ENCODE results near the gene ATP8A1.

DNA sequence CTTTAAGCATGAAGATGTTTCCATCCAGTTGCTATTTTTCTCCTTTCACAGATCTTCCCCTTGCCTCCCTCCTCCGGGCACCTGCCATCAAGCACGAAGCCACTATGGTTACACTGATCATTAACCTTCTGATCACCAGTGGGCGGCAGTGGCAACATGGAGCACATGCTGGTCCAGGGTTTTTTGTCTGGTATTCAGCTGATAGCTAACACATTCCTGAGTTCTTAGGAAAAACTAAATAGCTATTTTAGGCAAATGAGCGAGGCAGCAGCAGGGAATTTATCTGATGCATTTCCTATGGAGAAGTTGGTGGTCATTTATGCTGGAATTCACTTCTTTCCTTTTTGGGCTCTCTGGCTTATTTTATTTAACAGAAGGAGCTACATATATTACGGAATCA is 236.8 kb downstream of the ATP8A1 start:
- TF ChIP-seq, protein P1, sequence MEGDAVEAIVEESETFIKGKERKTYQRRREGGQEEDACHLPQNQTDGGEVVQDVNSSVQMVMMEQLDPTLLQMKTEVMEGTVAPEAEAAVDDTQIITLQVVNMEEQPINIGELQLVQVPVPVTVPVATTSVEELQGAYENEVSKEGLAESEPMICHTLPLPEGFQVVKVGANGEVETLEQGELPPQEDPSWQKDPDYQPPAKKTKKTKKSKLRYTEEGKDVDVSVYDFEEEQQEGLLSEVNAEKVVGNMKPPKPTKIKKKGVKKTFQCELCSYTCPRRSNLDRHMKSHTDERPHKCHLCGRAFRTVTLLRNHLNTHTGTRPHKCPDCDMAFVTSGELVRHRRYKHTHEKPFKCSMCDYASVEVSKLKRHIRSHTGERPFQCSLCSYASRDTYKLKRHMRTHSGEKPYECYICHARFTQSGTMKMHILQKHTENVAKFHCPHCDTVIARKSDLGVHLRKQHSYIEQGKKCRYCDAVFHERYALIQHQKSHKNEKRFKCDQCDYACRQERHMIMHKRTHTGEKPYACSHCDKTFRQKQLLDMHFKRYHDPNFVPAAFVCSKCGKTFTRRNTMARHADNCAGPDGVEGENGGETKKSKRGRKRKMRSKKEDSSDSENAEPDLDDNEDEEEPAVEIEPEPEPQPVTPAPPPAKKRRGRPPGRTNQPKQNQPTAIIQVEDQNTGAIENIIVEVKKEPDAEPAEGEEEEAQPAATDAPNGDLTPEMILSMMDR (IDR thresholded peaks at IDR 0.05): no peak
- TF ChIP-seq POLR2A (IDR thresholded peaks at IDR 0.05): no peak

All from body of pancreas (tissue), 4 donors.